Fibroblast of skin of scalp (primary cell): Measurements from ENCODE around the gene MYOM1.

Experiments used
- DNase-seq: peaks from one replicate; pipeline ENCODE4 v3.0.0-alpha.2; 2013

The MYOM1 gene

GRCh38 chr18:3184275-3184963 lies 35.3 kb downstream of the MYOM1 start:
- DNase-seq, result no peak

- no peak for DNase-seq
These were observed 36.6 kb downstream of the MYOM1 start for GRCh38 chr18:3183103-3183717.

GRCh38 chr18:3180325-3180724 lies 39.4 kb downstream of the MYOM1 start:
- DNase-seq, result peak; percentile 71

- no peak for DNase-seq
These were observed 40.2 kb downstream of the MYOM1 start for GRCh38 chr18:3179430-3180089.

GRCh38 chr18:3177902-3178687 lies 41.7 kb downstream of the MYOM1 start:
- peak; percentile 2 for DNase-seq

GRCh38 chr18:3175195-3175758 lies 44.5 kb downstream of the MYOM1 start:
- DNase-seq, result peak; percentile 38

GRCh38 chr18:3172097-3172496 lies 47.7 kb downstream of the MYOM1 start:
- DNase-seq, result no peak

- DNase-seq, result no peak
These were observed 48.1 kb downstream of the MYOM1 start for GRCh38 chr18:3171631-3172030.

- DNase-seq, result no peak
These were observed 49.2 kb downstream of the MYOM1 start for GRCh38 chr18:3170441-3171161.

GRCh38 chr18:3164381-3164780 lies 55.4 kb downstream of the MYOM1 start:
- DNase-seq, result no peak

- DNase-seq, result no peak
These were observed 55.8 kb downstream of the MYOM1 start for GRCh38 chr18:3163968-3164367.

GRCh38 chr18:3162181-3162580 lies 57.6 kb downstream of the MYOM1 start:
- DNase-seq, result no peak

- no peak for DNase-seq
These were observed 59.9 kb downstream of the MYOM1 start for GRCh38 chr18:3159830-3160229.

GRCh38 chr18:3157606-3158005 lies 62.2 kb downstream of the MYOM1 start:
- no peak for DNase-seq

GRCh38 chr18:3157086-3157485 lies 62.7 kb downstream of the MYOM1 start:
- DNase-seq, result no peak

GRCh38 chr18:3156325-3156640 lies 63.5 kb downstream of the MYOM1 start:
- no peak for DNase-seq

GRCh38 chr18:3154214-3154613 lies 65.6 kb downstream of the MYOM1 start:
- peak; percentile 28 for DNase-seq

- DNase-seq, result no peak
These were observed 66.6 kb downstream of the MYOM1 start for GRCh38 chr18:3153107-3153704.

- DNase-seq, result no peak
These were observed 67.5 kb downstream of the MYOM1 start for GRCh38 chr18:3152294-3152693.

GRCh38 chr18:3151399-3152264 lies 68.1 kb downstream of the MYOM1 start:
- DNase-seq, result peak; percentile 45

- DNase-seq, result no peak
These were observed 69.1 kb downstream of the MYOM1 start for GRCh38 chr18:3150688-3151087.
